ENCODE data around the gene PPEF2. TPM values are rescaled to one million over a fixed set of nuclear protein-coding genes. Genes with fewer than 3 reads are reported as not detected.

PPEF2 gene
- total and polyA plus RNA-seq, 8 donors: not detected

DNA sequence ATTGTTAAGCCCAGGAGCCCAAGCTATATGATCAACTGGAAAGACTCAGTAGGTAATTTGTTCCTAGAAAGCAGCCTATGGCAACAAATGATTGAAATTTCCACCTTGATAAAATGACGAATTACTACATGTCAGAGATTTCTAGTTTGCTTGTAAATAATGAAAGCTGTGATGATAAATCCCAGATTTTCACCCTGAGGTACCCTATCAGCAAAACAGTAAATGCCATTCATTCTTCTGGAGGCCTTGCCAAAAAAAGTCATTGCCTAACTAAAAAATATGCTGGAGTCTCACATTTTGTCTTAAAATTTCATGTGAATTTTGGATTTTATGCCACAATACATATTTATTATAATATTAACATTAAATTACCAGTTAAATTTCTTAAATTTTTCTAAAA lies 71.3 kb downstream of the PPEF2 start:
- no peak overlapping the region for H3K4me3 ChIP-seq
- no peak overlapping the region for H3K27ac ChIP-seq
- no peaks in the 10 kb centered on the region for H3K36me3 ChIP-seq
- H3K27me3 ChIP-seq: no peaks in the 10 kb centered on the region
- DNase-seq (no peak), FAIRE-seq (no peak), ATAC-seq (no peak)
- H3K4me1 ChIP-seq: no peaks in the 10 kb centered on the region
- intact Hi-C loops (cut with DNase I): no loop called here
- 21 to 39% methylated on average over 1 of the region's 1 CpG for WGBS, 2 donors
- TF ChIP-seq, protein P1, sequence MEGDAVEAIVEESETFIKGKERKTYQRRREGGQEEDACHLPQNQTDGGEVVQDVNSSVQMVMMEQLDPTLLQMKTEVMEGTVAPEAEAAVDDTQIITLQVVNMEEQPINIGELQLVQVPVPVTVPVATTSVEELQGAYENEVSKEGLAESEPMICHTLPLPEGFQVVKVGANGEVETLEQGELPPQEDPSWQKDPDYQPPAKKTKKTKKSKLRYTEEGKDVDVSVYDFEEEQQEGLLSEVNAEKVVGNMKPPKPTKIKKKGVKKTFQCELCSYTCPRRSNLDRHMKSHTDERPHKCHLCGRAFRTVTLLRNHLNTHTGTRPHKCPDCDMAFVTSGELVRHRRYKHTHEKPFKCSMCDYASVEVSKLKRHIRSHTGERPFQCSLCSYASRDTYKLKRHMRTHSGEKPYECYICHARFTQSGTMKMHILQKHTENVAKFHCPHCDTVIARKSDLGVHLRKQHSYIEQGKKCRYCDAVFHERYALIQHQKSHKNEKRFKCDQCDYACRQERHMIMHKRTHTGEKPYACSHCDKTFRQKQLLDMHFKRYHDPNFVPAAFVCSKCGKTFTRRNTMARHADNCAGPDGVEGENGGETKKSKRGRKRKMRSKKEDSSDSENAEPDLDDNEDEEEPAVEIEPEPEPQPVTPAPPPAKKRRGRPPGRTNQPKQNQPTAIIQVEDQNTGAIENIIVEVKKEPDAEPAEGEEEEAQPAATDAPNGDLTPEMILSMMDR (IDR thresholded peaks at IDR 0.05): no peak
- H3K9me3 ChIP-seq: no peaks in the 10 kb centered on the region

GRCh38 chr4:75823812-75824211 lies 78.4 kb downstream of the PPEF2 start:
- no peaks in the 10 kb centered on the region for H3K36me3 ChIP-seq
- TF ChIP-seq, protein P1 (IDR thresholded peaks at IDR 0.05): no peak
- DNase-seq (no peak), ATAC-seq (no peak), FAIRE-seq (no peak)
- peaks cover 19 to 26% (median 23%) of the 10 kb centered on the region in 3 donors for H3K4me1 ChIP-seq
- H3K27me3 ChIP-seq: no peaks in the 10 kb centered on the region
- no peak overlapping the region for H3K4me3 ChIP-seq
- intact Hi-C loops (cut with DNase I): no loop called here
- WGBS, 2 donors: 12 to 15% methylated on average over 2 of the region's 2 CpGs
- no peak overlapping the region for H3K27ac ChIP-seq
- H3K9me3 ChIP-seq: no peaks in the 10 kb centered on the region

DNA sequence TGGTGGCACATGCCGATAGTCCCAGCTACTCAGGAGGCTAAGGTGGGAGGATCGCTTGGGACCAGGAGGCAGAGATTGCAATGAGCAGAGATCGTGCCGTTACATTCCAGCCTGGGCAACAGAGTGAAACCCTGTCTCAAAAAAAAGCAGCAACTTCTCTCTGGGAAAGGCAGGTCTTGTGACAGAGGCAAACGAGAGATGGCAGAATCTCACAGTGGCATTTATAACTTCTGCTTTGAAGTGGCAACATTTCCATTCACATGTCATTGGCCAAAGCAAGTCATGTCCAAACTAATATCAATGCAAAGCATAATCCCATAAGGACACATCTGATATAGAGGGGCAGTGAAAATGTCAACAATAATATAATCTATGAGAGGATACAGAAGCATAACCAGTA lies 79.8 kb downstream of the PPEF2 start:
- Histone ChIP-seq H3K4me3 (no peak overlapping the region), H3K4me1 (peaks cover 19 to 30% (median 28%) of the 10 kb centered on the region in 3 donors), H3K27ac (no peak overlapping the region), H3K9me3 (no peaks in the 10 kb centered on the region), H3K36me3 (no peaks in the 10 kb centered on the region), H3K27me3 (no peaks in the 10 kb centered on the region)
- ATAC-seq (peak in 1 of 4 donors; percentile 13), DNase-seq (no peak), FAIRE-seq (no peak)
- TF ChIP-seq, protein P1 (IDR thresholded peaks at IDR 0.05): no peak
- WGBS, 2 donors: 69 to 79% methylated on average over 5 of the region's 5 CpGs
- intact Hi-C loops (cut with DNase I): no loop called here

DNA sequence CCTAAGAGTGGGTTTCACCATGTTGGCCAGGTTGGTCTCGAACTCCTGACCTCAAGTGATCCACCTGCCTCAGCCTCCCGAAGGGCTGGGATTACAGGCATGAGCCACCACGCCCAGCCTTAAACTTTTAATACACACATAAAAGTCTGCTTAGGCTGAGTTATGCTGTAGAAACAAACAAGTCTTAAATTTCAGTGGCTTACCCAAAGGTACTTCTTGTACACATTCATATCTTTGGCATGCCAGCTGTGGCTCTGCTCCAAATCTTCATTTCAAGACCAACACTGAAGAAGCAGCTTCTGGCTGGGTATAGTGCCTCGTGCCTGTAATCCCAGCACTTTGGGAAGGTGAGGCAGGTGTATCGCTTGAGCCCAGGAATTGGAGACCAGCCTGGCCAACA lies 80.3 kb downstream of the PPEF2 start:
- peak in 1 of 4 donors; percentile 38 for ATAC-seq
- Histone ChIP-seq H3K9me3 (no peaks in the 10 kb centered on the region), H3K4me3 (no peak overlapping the region), H3K27me3 (no peaks in the 10 kb centered on the region), H3K36me3 (no peaks in the 10 kb centered on the region), H3K27ac (no peak overlapping the region), H3K4me1 (peaks cover 19 to 30% (median 28%) of the 10 kb centered on the region in 3 donors)
- no peak for FAIRE-seq
- TF ChIP-seq, protein P1 (IDR thresholded peaks at IDR 0.05): no peak
- intact Hi-C loops (cut with DNase I): no loop called here
- 69 to 70% methylated on average over 5 of the region's 5 CpGs for WGBS, 2 donors
- peak in 1 of 6 donors; percentile 26 for DNase-seq

GRCh38 chr4:75821216-75821615 lies 81.0 kb downstream of the PPEF2 start:
- 79 to 82% methylated on average over 3 of the region's 3 CpGs for WGBS, 2 donors
- TF ChIP-seq, protein P1 (IDR thresholded peaks at IDR 0.05): no peak
- intact Hi-C loops (cut with DNase I): no loop called here

More at GRCh38 chr4:75821216-75821615, 81.0 kb downstream of the PPEF2 start:
- no peak for ATAC-seq
- peak overlapping the region in 1 of 4 donors; percentile 20 for H3K27ac ChIP-seq
- H3K9me3 ChIP-seq: no peaks in the 10 kb centered on the region
- peaks cover 19 to 30% (median 28%) of the 10 kb centered on the region in 3 donors for H3K4me1 ChIP-seq
- no peak for DNase-seq
- FAIRE-seq: no peak
- H3K4me3 ChIP-seq: no peak overlapping the region
- H3K27me3 ChIP-seq: no peaks in the 10 kb centered on the region
- H3K36me3 ChIP-seq: no peaks in the 10 kb centered on the region

All from pancreas (tissue), 10 donors.